ENCODE measurements around the gene SF3B1.
"Not testable (repeated sequence)": the region's sequence is repeated elsewhere in the genome, so short reads cannot be mapped to it uniquely, and the experiment has no call there.

Gene SF3B1

DNA sequence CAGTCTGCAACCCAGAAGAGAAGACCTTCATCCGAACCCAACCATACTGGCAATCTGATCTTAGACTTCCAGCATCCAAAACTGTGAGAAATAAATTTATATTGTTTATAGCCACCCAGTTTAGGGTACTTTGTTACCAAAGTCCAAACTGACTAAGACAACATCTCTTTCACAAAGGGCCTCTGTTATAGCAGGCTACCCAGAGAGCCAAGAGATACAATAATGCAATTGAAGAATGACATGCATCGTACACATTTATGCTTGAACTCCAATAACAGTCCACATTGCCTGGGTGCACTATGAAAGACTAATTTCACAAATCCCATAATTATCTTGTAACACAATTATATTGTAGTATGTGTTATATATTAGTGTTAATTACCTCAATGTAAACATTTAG lies 85.1 kb downstream of the SF3B1 start:
- in situ Hi-C loops (cut with MboI; ENCODE audit: low pct_unique_long_range_greater_than_20kb, low sequenced_read_pairs, unreplicated experiment): no loop called here
- DNase-seq (ENCODE audit: low spot score): no peak

DNA sequence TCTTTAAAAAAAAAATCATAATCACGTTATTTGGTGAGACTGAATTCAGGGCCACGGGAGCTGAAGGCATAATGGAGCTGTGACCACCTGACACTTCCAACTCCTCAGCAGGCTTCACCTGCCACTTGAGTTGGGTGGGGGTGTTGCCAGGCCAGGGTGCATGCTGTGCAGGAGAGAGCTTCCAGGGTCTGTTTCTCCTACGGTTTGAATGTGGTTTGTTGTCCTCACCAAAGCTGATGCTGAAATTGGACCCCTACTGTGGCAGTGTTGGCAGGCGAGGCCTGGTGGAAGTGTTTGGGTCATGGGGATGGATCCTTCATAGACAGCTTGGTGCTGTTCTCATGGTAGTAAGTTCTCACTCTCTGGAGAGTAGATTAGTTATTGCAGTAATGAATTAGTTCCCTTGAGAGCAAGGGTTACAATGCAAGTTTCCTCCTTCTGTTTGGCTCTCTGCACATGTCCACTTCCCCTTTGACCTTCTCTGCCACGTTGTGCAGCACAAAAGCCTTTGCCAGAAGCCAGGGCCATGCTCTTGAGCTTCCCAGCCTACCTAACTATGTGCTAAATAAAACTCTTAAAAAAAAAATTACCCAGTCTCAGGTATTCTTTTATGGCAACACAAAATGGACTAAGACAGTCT lies 86.0 kb downstream of the SF3B1 start:
- TF ChIP-seq, protein P1, sequence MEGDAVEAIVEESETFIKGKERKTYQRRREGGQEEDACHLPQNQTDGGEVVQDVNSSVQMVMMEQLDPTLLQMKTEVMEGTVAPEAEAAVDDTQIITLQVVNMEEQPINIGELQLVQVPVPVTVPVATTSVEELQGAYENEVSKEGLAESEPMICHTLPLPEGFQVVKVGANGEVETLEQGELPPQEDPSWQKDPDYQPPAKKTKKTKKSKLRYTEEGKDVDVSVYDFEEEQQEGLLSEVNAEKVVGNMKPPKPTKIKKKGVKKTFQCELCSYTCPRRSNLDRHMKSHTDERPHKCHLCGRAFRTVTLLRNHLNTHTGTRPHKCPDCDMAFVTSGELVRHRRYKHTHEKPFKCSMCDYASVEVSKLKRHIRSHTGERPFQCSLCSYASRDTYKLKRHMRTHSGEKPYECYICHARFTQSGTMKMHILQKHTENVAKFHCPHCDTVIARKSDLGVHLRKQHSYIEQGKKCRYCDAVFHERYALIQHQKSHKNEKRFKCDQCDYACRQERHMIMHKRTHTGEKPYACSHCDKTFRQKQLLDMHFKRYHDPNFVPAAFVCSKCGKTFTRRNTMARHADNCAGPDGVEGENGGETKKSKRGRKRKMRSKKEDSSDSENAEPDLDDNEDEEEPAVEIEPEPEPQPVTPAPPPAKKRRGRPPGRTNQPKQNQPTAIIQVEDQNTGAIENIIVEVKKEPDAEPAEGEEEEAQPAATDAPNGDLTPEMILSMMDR (IDR thresholded peaks at IDR 0.05; ENCODE audit: extremely low read depth, insufficient read depth, missing control alignments): no peak
- in situ Hi-C loops (cut with MboI; ENCODE audit: low pct_unique_long_range_greater_than_20kb, low sequenced_read_pairs, unreplicated experiment): no loop called here
- no peak for DNase-seq (ENCODE audit: low spot score)

More for the DNA sequence above, 85.1 kb downstream of the SF3B1 start:
- TF ChIP-seq, protein P1 (IDR thresholded peaks at IDR 0.05; ENCODE audit: extremely low read depth, insufficient read depth, missing control alignments): no peak

DNA sequence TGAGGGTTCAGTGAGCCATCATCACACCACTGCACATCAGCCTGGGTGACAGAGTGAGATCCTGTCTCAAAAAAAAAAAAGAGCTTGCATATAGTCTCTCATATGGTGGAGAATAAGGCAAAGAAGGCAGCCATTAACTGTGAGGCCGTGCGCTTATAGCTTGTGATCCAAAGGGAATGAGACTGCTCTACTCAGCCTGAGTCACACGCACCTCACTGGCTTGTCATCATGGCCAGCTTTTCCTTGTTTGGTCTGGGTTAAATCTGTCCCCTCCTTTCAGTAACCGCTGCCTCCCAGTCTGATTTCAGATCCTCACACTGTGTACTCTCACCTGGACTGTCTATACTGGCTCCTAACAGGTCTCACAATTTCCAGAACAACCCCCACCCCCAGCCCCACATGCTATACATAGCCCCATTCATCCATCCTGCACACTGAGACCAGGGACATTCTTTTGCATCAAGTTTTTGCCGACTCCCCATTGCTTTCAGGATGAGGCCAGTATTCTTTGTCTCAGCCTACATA lies 88.9 kb downstream of the SF3B1 start:
- DNase-seq (ENCODE audit: low spot score): no peak
- in situ Hi-C loops (cut with MboI; ENCODE audit: low pct_unique_long_range_greater_than_20kb, low sequenced_read_pairs, unreplicated experiment): no loop called here
- TF ChIP-seq, protein P1 (IDR thresholded peaks at IDR 0.05; ENCODE audit: extremely low read depth, insufficient read depth, missing control alignments): no peak

DNA sequence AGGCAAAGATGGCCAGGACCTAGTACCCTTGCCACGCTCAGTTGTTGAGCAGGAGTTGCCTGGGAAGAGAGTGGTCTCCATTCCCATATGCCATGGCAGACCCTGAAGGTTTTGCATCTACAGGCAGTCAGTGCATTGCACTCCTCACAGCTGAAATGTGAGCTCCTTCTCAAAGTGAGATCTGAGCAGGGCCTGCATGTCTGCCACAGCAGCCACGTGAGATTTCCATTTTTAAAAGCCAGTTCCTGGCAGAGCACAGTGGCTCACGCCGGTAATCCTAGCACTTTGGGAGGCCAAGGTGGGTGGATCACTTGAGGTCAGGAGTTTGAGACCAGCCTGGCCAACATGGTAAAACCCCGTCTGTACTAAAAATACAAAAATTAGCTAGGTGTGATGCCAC lies 90.9 kb downstream of the SF3B1 start:
- in situ Hi-C loops (cut with MboI; ENCODE audit: low pct_unique_long_range_greater_than_20kb, low sequenced_read_pairs, unreplicated experiment); DNase-seq (ENCODE audit: low spot score): not testable (repeated sequence)

DNA sequence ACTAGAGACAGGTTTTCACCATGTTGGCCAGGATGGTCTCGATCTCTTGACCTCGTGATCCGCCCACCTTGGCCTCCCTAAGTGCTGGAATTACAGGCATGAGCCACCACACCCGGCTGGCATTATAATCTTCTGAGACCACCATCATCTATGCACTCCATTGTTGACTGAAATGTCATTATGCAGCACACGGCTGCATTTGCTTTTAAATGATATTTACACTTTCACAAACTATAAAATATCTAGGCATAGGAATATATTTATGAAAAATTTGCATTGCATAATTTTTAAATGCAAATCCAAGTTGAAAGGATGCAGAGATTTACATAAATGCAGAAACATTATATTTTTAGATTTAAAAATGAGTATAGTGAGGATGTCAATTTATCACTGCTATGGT lies 94.2 kb downstream of the SF3B1 start:
- DNase-seq (ENCODE audit: low spot score): no peak
- in situ Hi-C loops (cut with MboI; ENCODE audit: low pct_unique_long_range_greater_than_20kb, low sequenced_read_pairs, unreplicated experiment): no loop called here
- TF ChIP-seq, protein P1 (IDR thresholded peaks at IDR 0.05; ENCODE audit: extremely low read depth, insufficient read depth, missing control alignments): no peak

All from GM13977 (cell line).